Fibroblast of pulmonary artery (primary cell): ENCODE results near the gene RPL11.
A peak's percentile ranks its signal among the peaks of the same experiment; 100 is the strongest.

Experiments used
- DNase-seq: peaks from one replicate; pipeline ENCODE4 v3.0.0-alpha.2; 2010; ENCODE audit warnings: low read depth
- H3K4me3 ChIP-seq: replicated peaks from 2 replicates; pipeline ENCODE4 v1.5.1; 2011; ENCODE audit warnings: low read depth, mild to moderate bottlenecking, control low read depth, low read length, moderate library complexity
- TF ChIP-seq, protein P1 (sequence below): IDR thresholded peaks from 2 replicates; pipeline ENCODE4 v1.5.1; 2011; ENCODE audit warnings: mild to moderate bottlenecking, control low read depth, low read length, inconsistent platforms; ENCODE audit errors: missing control alignments

RPL11 gene

DNA sequence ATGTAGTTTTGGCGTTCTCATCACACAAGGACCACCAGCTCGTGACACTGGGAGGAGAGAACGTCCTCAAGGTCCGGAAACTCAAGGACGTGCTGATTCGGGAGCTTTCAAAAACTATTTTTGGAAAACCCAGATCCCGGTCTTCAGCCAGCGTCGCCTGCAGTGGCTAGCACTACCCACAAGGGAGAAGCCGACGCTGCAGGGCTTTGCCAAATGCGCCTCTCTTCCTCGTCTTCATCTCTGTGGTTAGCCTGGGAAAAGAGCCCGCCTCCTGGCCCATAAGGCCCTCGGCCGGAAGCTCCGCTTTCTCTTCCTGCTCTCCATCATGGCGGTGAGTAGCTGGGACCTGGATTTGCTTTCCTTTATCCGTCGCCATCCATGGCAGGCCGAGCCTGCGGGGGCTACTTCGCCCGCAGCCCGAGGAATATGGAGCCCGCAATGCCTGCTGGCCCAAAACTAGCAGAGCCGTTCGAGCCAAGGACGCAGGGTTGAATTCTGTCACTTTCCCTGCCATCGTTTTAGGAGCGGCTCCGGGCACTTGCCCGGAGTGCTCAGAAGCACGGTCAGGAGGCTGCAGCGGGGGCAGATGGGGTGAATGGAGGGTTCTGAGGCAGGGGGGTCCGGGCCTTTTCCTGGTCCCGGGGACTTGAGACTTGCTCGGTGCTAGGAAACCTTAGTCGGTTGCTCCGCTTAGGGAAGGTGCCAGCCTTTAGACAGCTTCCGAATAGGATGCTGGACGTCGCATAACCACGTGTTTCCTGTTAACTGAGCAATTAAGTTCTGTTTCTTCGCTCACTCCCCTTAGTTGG is at the start of gene RPL11:
Gene RPL11, plus strand, starts transcription at position 308 of the 809 bp plus-strand sequence. Its CDS starts 18 bp downstream, at position 326.
- DNase-seq: peak; percentile 98
- TF ChIP-seq, protein P1, sequence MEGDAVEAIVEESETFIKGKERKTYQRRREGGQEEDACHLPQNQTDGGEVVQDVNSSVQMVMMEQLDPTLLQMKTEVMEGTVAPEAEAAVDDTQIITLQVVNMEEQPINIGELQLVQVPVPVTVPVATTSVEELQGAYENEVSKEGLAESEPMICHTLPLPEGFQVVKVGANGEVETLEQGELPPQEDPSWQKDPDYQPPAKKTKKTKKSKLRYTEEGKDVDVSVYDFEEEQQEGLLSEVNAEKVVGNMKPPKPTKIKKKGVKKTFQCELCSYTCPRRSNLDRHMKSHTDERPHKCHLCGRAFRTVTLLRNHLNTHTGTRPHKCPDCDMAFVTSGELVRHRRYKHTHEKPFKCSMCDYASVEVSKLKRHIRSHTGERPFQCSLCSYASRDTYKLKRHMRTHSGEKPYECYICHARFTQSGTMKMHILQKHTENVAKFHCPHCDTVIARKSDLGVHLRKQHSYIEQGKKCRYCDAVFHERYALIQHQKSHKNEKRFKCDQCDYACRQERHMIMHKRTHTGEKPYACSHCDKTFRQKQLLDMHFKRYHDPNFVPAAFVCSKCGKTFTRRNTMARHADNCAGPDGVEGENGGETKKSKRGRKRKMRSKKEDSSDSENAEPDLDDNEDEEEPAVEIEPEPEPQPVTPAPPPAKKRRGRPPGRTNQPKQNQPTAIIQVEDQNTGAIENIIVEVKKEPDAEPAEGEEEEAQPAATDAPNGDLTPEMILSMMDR: peak; percentile 81
- H3K4me3 ChIP-seq: peak within 1 kb of the TSS; percentile 99

- no peak for DNase-seq
- H3K4me3 ChIP-seq: no peak overlapping the region
- TF ChIP-seq, protein P1: no peak
Observed at GRCh38 chr1:23643736-23644554, 47.7 kb upstream of the RPL11 start.

DNA sequence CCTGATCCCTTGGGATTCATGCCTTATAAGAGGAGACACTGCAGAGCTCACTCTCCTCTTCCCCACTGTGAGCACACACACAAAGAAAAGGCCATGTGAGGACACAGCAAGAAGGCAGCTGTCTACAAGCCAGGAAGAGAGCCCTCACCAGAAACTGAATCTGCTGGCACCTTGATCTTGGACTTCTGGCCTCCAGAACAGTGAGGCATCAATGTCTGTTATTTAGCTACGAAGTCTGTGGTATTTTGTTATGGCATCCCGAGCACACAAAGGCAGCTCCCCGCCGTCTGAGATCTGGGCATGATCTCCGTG is 47.1 kb upstream of the RPL11 start:
- TF ChIP-seq, protein P1: no peak
- no peak overlapping the region for H3K4me3 ChIP-seq
- no peak for DNase-seq

GRCh38 chr1:23645338-23645737 is 46.3 kb upstream of the RPL11 start:
- TF ChIP-seq, protein P1: no peak
- DNase-seq: no peak
- H3K4me3 ChIP-seq: no peak overlapping the region

DNA sequence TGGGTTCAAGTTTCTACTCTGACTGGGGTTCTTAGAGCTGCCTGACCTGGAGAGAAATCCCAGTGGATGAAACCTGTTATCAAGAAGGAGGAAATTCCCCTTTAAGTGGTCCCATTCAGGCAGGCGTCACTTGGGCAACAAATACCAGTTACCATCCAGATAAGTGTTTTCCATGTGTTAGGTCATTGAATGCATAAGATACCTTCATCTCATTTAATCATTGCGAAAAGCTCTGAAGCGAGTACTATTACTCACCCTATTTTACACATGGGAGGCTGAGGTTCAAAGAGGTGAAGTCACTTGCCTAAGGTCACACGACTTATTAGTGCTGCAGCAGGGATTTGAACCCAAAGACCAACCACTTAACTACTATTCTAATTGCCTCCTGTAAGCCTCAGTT is 45.5 kb upstream of the RPL11 start:
- DNase-seq: no peak
- TF ChIP-seq, protein P1: no peak
- no peak overlapping the region for H3K4me3 ChIP-seq

GRCh38 chr1:23646541-23646940 is 45.1 kb upstream of the RPL11 start:
- TF ChIP-seq, protein P1: no peak
- no peak for DNase-seq

More at GRCh38 chr1:23646541-23646940, 45.1 kb upstream of the RPL11 start:
- no peak overlapping the region for H3K4me3 ChIP-seq
